ENCODE measurements around the gene ZNF24.

Gene ZNF24

DNA sequence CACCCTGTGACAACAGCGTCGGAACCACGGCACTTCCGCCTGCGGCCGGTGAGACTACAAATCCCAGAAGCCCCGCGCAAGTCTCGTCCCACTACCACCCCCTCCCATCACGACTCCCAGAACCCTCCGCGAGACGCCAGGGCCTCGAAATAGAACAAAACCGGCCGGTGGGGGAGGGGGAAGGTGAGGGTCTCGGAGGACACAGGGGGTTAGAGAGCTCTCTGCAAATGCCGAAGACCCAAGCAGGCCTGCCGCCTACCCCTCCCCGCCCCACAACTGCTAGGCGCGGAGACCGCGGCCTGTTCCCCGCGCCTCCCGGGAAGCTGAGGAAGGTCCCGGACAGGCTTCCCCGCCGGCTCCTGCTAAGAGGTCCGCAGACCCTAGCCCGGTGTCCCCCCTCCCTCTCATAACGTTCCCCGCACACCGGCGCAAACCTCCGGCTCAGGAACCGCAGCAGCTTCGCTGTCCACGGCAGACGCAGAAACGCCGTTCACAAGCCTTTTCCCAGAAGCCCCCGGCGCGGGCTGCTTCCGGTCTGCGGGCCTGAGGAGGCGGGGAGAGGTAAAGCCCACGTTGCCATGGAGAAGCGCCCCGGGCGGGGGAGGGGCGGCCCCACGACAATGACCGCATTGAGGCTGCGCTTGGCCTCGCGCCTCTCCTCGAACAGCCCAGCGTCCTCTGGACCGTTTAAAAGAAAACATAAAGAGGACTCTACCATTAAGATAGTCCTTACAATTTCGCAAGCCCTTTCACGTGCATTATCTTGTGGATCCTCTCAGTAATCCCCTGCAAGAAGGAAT, at the start of gene ZNF24:
Gene ZNF24, minus strand, starts transcription at position 485 of the 800 bp plus-strand sequence. CDS start 3,770 bp downstream, outside the sequence.
- peaks cover 50% of the 10 kb centered on the region for H3K79me2 ChIP-seq (ENCODE audit: control insufficient read depth, insufficient read depth, low read length, unreplicated experiment)
- H3K4me1 ChIP-seq (ENCODE audit: control insufficient read depth, insufficient read depth, low read length, unreplicated experiment) = peaks cover 19% of the 10 kb centered on the region
- peak within 1 kb of the TSS; percentile 85 for H3K4me3 ChIP-seq (ENCODE audit: low read depth, low read length)
- H3K27ac ChIP-seq (ENCODE audit: low read depth, low read length) = peak within 1 kb of the TSS; percentile 89
- H3K36me3 ChIP-seq (ENCODE audit: insufficient read depth, low read length) = peaks cover 14% of the 10 kb centered on the region
- H2AFZ ChIP-seq (ENCODE audit: low read length, unreplicated experiment) = peak within 1 kb of the TSS; percentile 98
- H3K27me3 ChIP-seq (ENCODE audit: insufficient read depth, low read length) = no peaks in the 10 kb centered on the region

DNA sequence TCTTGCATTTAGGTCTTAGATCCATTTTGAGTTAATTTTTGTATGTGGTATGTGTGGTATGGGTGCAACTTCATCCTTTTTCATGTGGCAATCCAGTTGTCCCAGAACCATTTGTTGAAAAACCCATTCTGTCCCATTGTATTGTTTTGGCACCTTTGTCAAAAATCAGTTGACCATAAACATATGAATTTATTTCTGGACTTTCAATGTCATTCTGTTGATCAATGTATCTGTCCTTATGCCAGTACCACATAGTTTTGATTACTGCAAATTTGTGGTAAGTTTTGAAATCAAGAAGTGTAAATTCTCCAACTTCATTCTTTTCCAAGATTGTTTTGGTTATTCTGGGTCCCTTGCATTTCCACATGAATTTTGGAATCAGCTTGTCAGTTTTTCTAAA, 49.5 kb upstream of the ZNF24 start:
- Histone ChIP-seq H3K36me3 (ENCODE audit: insufficient read depth, low read length) (no peaks in the 10 kb centered on the region), H3K79me2 (ENCODE audit: control insufficient read depth, insufficient read depth, low read length, unreplicated experiment) (no peaks in the 10 kb centered on the region), H2AFZ (ENCODE audit: low read length, unreplicated experiment) (no peak overlapping the region), H3K4me3 (ENCODE audit: low read depth, low read length) (no peak overlapping the region), H3K27me3 (ENCODE audit: insufficient read depth, low read length) (no peaks in the 10 kb centered on the region), H3K27ac (ENCODE audit: low read depth, low read length) (no peak overlapping the region), H3K4me1 (ENCODE audit: control insufficient read depth, insufficient read depth, low read length, unreplicated experiment) (peaks cover 12% of the 10 kb centered on the region)

DNA sequence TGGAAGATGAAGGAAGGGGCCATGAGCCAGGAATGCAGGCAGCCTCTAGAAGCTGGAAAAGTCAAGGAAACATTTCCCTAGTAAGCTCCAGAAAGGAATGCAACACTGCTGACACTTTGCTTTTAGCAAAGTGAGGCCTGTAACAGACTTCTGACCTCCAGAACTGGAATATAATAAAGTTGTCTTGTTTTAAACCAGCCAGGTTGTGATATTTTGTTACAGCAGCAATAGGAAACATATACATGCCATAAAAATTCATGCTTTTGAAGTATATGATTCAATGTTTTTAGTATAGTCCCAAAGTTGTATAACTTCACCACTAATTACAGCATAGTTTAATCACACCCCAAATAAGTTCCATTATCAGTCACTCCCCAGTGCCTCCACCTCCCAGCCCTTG, 48.2 kb upstream of the ZNF24 start:
- Histone ChIP-seq H3K27me3 (ENCODE audit: insufficient read depth, low read length) (no peaks in the 10 kb centered on the region), H3K79me2 (ENCODE audit: control insufficient read depth, insufficient read depth, low read length, unreplicated experiment) (no peaks in the 10 kb centered on the region), H2AFZ (ENCODE audit: low read length, unreplicated experiment) (no peak overlapping the region), H3K27ac (ENCODE audit: low read depth, low read length) (no peak overlapping the region), H3K4me3 (ENCODE audit: low read depth, low read length) (no peak overlapping the region), H3K4me1 (ENCODE audit: control insufficient read depth, insufficient read depth, low read length, unreplicated experiment) (peaks cover 18% of the 10 kb centered on the region), H3K36me3 (ENCODE audit: insufficient read depth, low read length) (no peaks in the 10 kb centered on the region)

DNA sequence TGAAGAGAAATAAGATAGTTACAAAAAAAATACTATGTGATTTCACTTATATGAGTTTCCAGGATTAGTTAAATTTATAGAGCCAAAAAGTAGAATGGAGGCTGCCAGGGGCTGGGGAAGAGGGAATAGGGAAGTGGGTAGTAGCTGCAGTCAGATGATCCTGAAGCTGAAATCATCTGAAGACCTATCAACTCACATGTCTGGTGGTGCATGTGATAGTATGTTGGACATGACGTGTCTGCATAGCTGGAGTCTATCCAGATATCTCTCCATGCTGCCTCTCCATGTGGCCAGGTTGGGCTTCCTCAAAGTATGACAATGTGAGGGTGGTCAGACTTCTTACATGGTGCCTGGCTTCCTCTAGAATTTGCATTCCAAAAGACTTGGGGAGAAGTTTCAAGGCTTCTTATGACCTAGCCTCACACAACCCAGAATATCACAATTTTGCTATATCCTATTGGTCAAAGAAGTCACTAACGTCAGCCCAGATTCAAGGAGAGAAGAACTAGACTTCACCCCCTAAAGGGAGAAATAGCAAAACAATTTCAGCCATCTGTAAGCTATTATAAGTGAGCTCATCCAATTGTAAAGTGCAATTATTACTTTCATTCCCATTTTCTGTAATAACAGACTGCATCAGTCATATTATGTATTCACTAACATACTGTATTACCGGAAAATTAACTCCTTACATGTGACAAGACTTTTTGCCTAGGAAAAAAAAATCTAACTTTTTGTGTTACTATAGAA, 46.9 kb upstream of the ZNF24 start:
- Histone ChIP-seq H3K27ac (ENCODE audit: low read depth, low read length) (no peak overlapping the region), H3K4me3 (ENCODE audit: low read depth, low read length) (no peak overlapping the region), H3K79me2 (ENCODE audit: control insufficient read depth, insufficient read depth, low read length, unreplicated experiment) (no peaks in the 10 kb centered on the region), H3K4me1 (ENCODE audit: control insufficient read depth, insufficient read depth, low read length, unreplicated experiment) (peaks cover 26% of the 10 kb centered on the region), H3K27me3 (ENCODE audit: insufficient read depth, low read length) (no peaks in the 10 kb centered on the region), H2AFZ (ENCODE audit: low read length, unreplicated experiment) (no peak overlapping the region), H3K36me3 (ENCODE audit: insufficient read depth, low read length) (no peaks in the 10 kb centered on the region)

DNA sequence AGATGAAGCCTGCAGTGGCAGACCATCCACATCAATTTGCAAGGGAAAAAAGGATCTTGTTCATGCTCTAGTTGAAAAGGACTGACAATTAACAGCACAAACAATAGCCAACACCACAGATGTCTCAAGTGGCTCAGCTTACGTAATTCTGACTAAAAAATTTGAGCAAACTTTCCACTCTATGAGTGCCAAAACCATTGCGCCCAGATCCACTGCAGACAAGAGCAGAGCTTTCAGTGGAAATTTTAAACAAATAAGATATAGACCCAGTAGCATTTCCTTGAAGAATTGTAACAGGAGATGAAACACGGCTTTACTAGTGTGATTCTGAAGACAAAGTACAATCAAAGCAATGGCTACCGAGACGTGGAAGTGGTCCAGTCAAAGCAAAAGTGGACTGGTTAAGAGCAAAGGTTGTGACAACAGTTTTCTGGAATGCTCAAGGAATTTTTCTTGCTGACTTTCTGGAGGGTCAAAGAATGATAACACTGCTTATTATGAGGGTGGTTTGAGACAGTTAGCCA, 44.9 kb upstream of the ZNF24 start:
- H3K4me3 ChIP-seq (ENCODE audit: low read depth, low read length) = peak overlapping the region; percentile 66
- H2AFZ ChIP-seq (ENCODE audit: low read length, unreplicated experiment) = peak overlapping the region; percentile 70
- H3K36me3 ChIP-seq (ENCODE audit: insufficient read depth, low read length) = no peaks in the 10 kb centered on the region
- H3K79me2 ChIP-seq (ENCODE audit: control insufficient read depth, insufficient read depth, low read length, unreplicated experiment) = no peaks in the 10 kb centered on the region
- H3K4me1 ChIP-seq (ENCODE audit: control insufficient read depth, insufficient read depth, low read length, unreplicated experiment) = peaks cover 26% of the 10 kb centered on the region
- H3K27ac ChIP-seq (ENCODE audit: low read depth, low read length) = peak overlapping the region; percentile 44
- no peaks in the 10 kb centered on the region for H3K27me3 ChIP-seq (ENCODE audit: insufficient read depth, low read length)

DNA sequence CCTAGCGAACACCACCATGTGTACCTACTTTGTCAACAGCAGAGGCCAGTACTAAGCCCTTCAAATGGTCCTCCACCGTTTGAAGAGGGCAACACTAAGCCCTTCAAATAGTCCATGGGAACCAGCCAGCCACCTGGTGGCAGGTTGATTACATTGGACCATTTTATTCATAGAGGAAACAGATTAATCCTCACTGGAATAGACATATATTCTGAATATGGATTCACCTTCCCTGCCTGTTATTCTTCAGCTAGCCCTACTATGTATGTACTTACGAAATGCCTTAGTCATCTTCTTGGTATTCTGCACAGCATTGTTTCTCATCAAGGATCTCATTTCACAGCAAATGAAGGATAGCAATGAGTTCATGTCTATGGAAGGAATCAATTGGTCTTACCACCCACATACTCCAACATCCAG, 42.9 kb upstream of the ZNF24 start:
- H3K27me3 ChIP-seq (ENCODE audit: insufficient read depth, low read length) = no peaks in the 10 kb centered on the region
- peaks cover 26% of the 10 kb centered on the region for H3K4me1 ChIP-seq (ENCODE audit: control insufficient read depth, insufficient read depth, low read length, unreplicated experiment)
- no peak overlapping the region for H3K4me3 ChIP-seq (ENCODE audit: low read depth, low read length)
- no peak overlapping the region for H3K27ac ChIP-seq (ENCODE audit: low read depth, low read length)
- H2AFZ ChIP-seq (ENCODE audit: low read length, unreplicated experiment) = no peak overlapping the region
- H3K79me2 ChIP-seq (ENCODE audit: control insufficient read depth, insufficient read depth, low read length, unreplicated experiment) = no peaks in the 10 kb centered on the region
- no peaks in the 10 kb centered on the region for H3K36me3 ChIP-seq (ENCODE audit: insufficient read depth, low read length)

DNA sequence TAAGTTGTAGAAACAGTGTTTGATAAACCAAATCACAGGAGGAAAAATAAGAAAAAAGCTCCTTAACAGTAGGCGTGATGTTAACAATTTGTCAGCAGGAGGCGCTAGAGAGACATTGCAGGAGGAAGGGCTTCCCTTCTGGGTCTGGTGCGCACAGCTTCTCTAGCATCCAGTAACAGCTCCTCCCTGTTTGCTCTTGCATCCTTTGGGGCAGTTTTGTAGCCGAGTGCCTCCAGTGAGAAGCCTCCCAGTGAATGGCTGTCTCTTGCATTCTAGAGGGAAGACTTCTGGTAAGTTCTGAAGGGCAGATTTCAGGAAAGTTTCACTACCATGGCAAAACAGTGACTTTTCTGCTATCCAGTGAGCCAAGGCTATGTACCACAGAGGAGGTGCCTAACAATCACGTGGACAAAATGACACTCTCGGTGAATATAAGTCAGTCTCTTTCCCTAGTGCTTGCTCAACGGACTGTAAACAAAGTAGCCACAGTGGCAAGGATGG, 42.4 kb upstream of the ZNF24 start:
- H3K4me1 ChIP-seq (ENCODE audit: control insufficient read depth, insufficient read depth, low read length, unreplicated experiment) = peaks cover 26% of the 10 kb centered on the region
- H3K36me3 ChIP-seq (ENCODE audit: insufficient read depth, low read length) = no peaks in the 10 kb centered on the region
- H3K79me2 ChIP-seq (ENCODE audit: control insufficient read depth, insufficient read depth, low read length, unreplicated experiment) = no peaks in the 10 kb centered on the region
- peak overlapping the region; percentile 48 for H2AFZ ChIP-seq (ENCODE audit: low read length, unreplicated experiment)
- no peak overlapping the region for H3K4me3 ChIP-seq (ENCODE audit: low read depth, low read length)
- no peak overlapping the region for H3K27ac ChIP-seq (ENCODE audit: low read depth, low read length)
- H3K27me3 ChIP-seq (ENCODE audit: insufficient read depth, low read length) = no peaks in the 10 kb centered on the region

DNA sequence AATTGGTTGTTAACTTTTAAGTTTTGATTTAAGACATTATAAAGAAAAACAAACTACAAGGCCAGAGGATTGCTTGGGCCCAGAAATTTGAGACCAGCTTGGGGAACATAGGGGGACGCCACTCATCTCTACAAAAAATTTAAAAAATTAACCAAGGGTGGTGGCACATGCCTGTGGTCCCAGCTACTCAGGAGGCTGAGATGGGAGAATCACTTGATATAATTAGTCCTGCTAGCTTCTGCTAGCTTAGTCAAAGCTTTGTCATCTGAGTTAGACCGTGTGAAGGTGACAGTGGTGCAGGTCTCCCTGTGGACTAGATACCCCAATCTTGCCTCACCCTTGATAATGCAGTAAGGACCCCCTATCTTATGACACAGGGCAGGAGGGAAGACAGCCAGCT, 38.9 kb upstream of the ZNF24 start:
- Histone ChIP-seq H2AFZ (ENCODE audit: low read length, unreplicated experiment) (no peak overlapping the region), H3K79me2 (ENCODE audit: control insufficient read depth, insufficient read depth, low read length, unreplicated experiment) (no peaks in the 10 kb centered on the region), H3K27ac (ENCODE audit: low read depth, low read length) (no peak overlapping the region), H3K4me3 (ENCODE audit: low read depth, low read length) (no peak overlapping the region), H3K36me3 (ENCODE audit: insufficient read depth, low read length) (no peaks in the 10 kb centered on the region), H3K27me3 (ENCODE audit: insufficient read depth, low read length) (no peaks in the 10 kb centered on the region), H3K4me1 (ENCODE audit: control insufficient read depth, insufficient read depth, low read length, unreplicated experiment) (peaks cover 11% of the 10 kb centered on the region)

DNA sequence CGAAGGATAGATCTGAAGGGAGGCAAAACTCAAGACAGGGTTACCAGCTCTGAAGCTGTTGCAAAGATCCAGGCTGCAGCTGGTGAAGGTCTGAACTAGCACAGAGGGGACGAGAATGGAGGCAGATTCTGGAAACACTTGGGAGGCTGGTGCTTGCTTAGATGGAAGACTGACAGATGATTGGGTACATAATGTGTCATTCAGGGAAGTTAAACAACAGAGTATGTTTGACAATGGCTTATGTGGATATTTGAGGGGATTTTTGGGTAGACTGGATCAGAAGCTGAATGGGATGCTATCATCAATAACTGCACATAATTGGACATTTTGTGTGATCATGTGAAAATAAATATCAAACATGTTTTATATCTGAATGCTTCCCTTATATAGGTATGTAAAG, 35.2 kb upstream of the ZNF24 start:
- H3K4me3 ChIP-seq (ENCODE audit: low read depth, low read length) = no peak overlapping the region
- no peaks in the 10 kb centered on the region for H3K4me1 ChIP-seq (ENCODE audit: control insufficient read depth, insufficient read depth, low read length, unreplicated experiment)
- no peaks in the 10 kb centered on the region for H3K36me3 ChIP-seq (ENCODE audit: insufficient read depth, low read length)
- no peaks in the 10 kb centered on the region for H3K27me3 ChIP-seq (ENCODE audit: insufficient read depth, low read length)
- H3K27ac ChIP-seq (ENCODE audit: low read depth, low read length) = no peak overlapping the region
- H2AFZ ChIP-seq (ENCODE audit: low read length, unreplicated experiment) = no peak overlapping the region
- H3K79me2 ChIP-seq (ENCODE audit: control insufficient read depth, insufficient read depth, low read length, unreplicated experiment) = no peaks in the 10 kb centered on the region

DNA sequence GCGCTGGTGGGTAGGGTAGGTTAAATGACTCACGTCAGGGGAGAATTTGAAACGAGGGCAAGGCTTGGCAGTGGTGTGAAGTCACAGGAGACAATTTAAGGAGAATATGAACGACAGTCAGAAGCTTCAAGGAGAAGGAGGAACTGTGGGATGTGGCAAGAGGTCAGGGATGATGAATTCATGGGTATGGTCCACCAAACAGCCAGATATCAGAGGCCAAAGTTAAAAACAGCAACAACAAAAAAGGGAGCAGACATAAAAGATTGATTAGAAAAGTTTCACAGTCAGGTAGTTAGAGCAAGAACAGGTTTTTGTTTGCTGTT, 34.3 kb upstream of the ZNF24 start:
- no peak overlapping the region for H3K27ac ChIP-seq (ENCODE audit: low read depth, low read length)
- no peaks in the 10 kb centered on the region for H3K4me1 ChIP-seq (ENCODE audit: control insufficient read depth, insufficient read depth, low read length, unreplicated experiment)
- no peaks in the 10 kb centered on the region for H3K27me3 ChIP-seq (ENCODE audit: insufficient read depth, low read length)
- no peak overlapping the region for H2AFZ ChIP-seq (ENCODE audit: low read length, unreplicated experiment)
- no peaks in the 10 kb centered on the region for H3K79me2 ChIP-seq (ENCODE audit: control insufficient read depth, insufficient read depth, low read length, unreplicated experiment)
- H3K36me3 ChIP-seq (ENCODE audit: insufficient read depth, low read length) = no peaks in the 10 kb centered on the region
- H3K4me3 ChIP-seq (ENCODE audit: low read depth, low read length) = no peak overlapping the region
